HepG2 (cell line): ENCODE results near the gene DNASE1. TPM values are rescaled to one million over a fixed set of nuclear protein-coding genes. Genes with fewer than 3 reads are reported as not detected.

ENCODE experiments used
- ATAC-seq: fragments of 200-7000 bp; cut with Tn5 transposase; 3 replicates; pipeline ENCODE4 v1.9.1; 2020; ENCODE audit warnings: mild to moderate bottlenecking, moderate library complexity
- BruUV-seq: library from RNA; stranded (reverse); fragments of 400-500 nt; replicated peaks from 2 replicates; lab custom pipeline; 2021; lab: Mats Ljungman, UMichigan
- CTCF ChIA-PET: fragments of 300-600 bp; formaldehyde crosslinking; extraction: SDS; loops from one replicate; lab custom pipeline; 2021; ENCODE audit warnings: low total read pairs, inconsistent platforms, low intra/inter-chr PET ratio; lab: Yijun Ruan, JAX
- POLR2A ChIA-PET: fragments of 350-600 bp; sonication (Branson Sonifier 250); formaldehyde crosslinking; loops from one replicate; lab custom pipeline; 2020; ENCODE audit warnings: antibody characterized with exemption, inconsistent platforms; lab: Yijun Ruan, JAX
- DNase-seq: peaks from one replicate; pipeline ENCODE4 v3.0.0-alpha.2; 2015; ENCODE audit warnings: low spot score
- FAIRE-seq: peaks from 3 replicates; lab custom pipeline; 2011; peaks lifted over from hg19 to GRCh38; lab: Jason Lieb, UNC
- H2AFZ ChIP-seq: one replicate; pipeline ENCODE4 v1.6.1; 2011; ENCODE audit warnings: low read length, inconsistent platforms
- H3K27ac ChIP-seq: fragments of 300-600 bp; 3 replicates; pipeline ENCODE4 v1.8.0; 2011; ENCODE audit warnings: mixed run types, mild to moderate bottlenecking, mixed read lengths, low read length, inconsistent platforms; ENCODE audit not compliant: insufficient read depth; ENCODE audit errors: extremely low read length
- H3K27me3 ChIP-seq, 2 experiments: fragments of 200-600 bp in 1 of 2; 2 replicates in 1 of 2; 3 replicates in 1 of 2; pipeline versions ENCODE4 v1.6.0 to v1.8.0; 2011; ENCODE audit warnings: low read length in 2 of 2, mild to moderate bottlenecking in 2 of 2, moderate library complexity in 2 of 2, inconsistent platforms in 1 of 2; ENCODE audit not compliant: insufficient read depth in 2 of 2, control insufficient read depth in 1 of 2
- H3K36me3 ChIP-seq, 2 experiments: fragments of 200-600 bp in 1 of 2; replicated peaks in 1 of 2; 2 replicates in 1 of 2; 3 replicates in 1 of 2; pipeline versions ENCODE4 v1.5.1 to v1.8.0; 2011; ENCODE audit warnings: low read length in 2 of 2, inconsistent platforms in 1 of 2; ENCODE audit not compliant: insufficient read depth in 2 of 2, control insufficient read depth in 1 of 2
- H3K4me1 ChIP-seq: 2 replicates; pipeline ENCODE4 v1.5.1; 2012; ENCODE audit warnings: low read length, inconsistent platforms; ENCODE audit not compliant: insufficient read depth
- H3K4me2 ChIP-seq: 2 replicates; pipeline ENCODE4 v1.6.0; 2011; ENCODE audit warnings: low read depth, low read length, inconsistent platforms
- H3K4me3 ChIP-seq, 3 experiments: fragments of 200-600 bp in 1 of 3; sonication (generic), shearing (Covaris generic) in 1 of 3; replicated peaks in 1 of 3; 2 replicates each; pipeline ENCODE4 v1.5.1; 2011 to 2016; ENCODE audit warnings: low read length in 3 of 3, inconsistent platforms in 2 of 3, low read depth in 2 of 3, mild to moderate bottlenecking in 2 of 3, control low read depth in 1 of 3, mixed read lengths in 1 of 3; ENCODE audit not compliant: insufficient read depth in 1 of 3
- H3K79me2 ChIP-seq: one replicate; pipeline ENCODE4 v1.6.1; 2011; ENCODE audit warnings: low read length, inconsistent platforms; ENCODE audit not compliant: insufficient read depth
- H3K9ac ChIP-seq: 2 replicates; pipeline ENCODE4 v1.6.0; 2011; ENCODE audit warnings: mild to moderate bottlenecking, low read depth, low read length, inconsistent platforms; ENCODE audit not compliant: insufficient read depth
- H3K9me3 ChIP-seq: 2 replicates; pipeline ENCODE4 v1.5.1; 2012; ENCODE audit warnings: mild to moderate bottlenecking, low read length
- H4K20me1 ChIP-seq: 2 replicates; pipeline ENCODE4 v1.6.0; 2011; ENCODE audit warnings: inconsistent platforms, mild to moderate bottlenecking, low read length, moderate library complexity; ENCODE audit not compliant: insufficient read depth
- AHR ChIP-seq: IDR thresholded peaks from 2 replicates; pipeline ENCODE4 v1.6.1; 2018; ENCODE audit warnings: missing genetic modification reagents, missing compliant biosample characterization
- HBP1 ChIP-seq: IDR thresholded peaks from 2 replicates; pipeline ENCODE4 v1.6.1; 2016; ENCODE audit warnings: low read depth, control low read depth
- HMG20A ChIP-seq: IDR thresholded peaks from 2 replicates; pipeline ENCODE4 v1.6.1; 2016; ENCODE audit warnings: borderline replicate concordance
- MTF1 ChIP-seq: sonication (generic); formaldehyde crosslinking; IDR thresholded peaks from 2 replicates; pipeline ENCODE4 v1.5.0; 2020; ENCODE audit warnings: missing genetic modification reagents
- ZNF276 ChIP-seq: sonication (generic); formaldehyde crosslinking; IDR thresholded peaks from 2 replicates; pipeline ENCODE4 v1.4.0; 2020; ENCODE audit warnings: mild to moderate bottlenecking, low read depth, missing genetic modification reagents
- ZNF670 ChIP-seq: sonication (generic); formaldehyde crosslinking; IDR thresholded peaks from 2 replicates; pipeline ENCODE4 v1.8.0; 2022; ENCODE audit warnings: mild to moderate bottlenecking, missing genetic modification reagents, borderline replicate concordance
- WGBS: methylation state at CpG from one replicate; pipeline ENCODE4 v1.1.6; 2017; ENCODE audit warnings: low lambda C conversion rate; 5-methylcytosine and 5-hydroxymethylcytosine counted together
- in situ Hi-C: cut with HindIII; loops from 2 replicates; pipeline ENCODE4 v1.10.0; 2017; ENCODE audit warnings: low pct_unique_long_range_greater_than_20kb; ENCODE audit not compliant: extremely low pct_ligation_motif_present
- intact Hi-C: fragments of 100-400 bp; cut with micrococcal nuclease; formaldehyde crosslinking; loops from one replicate; pipeline ENCODE4 v1.10.0; 2022; ENCODE audit not compliant: unreplicated experiment
- polyA plus RNA-seq, 8 experiments: library from polyadenylated mRNA; depleted of rRNA in 3 of 8; stranded (reverse) in 7 of 8; unstranded in 1 of 8; fragments of >200 nt; fragmentation: Illumina TruSeq in 4 of 8; extraction: Trizol in 4 of 8; gene quantifications; 2 replicates each; pipeline versions ENCODE4 v1.2.1 to v1.2.3, GENCODE V29; 2011 to 2016; ENCODE audit warnings: low read depth in 4 of 8, missing spikeins in 1 of 8, mixed read lengths in 1 of 8; ENCODE audit not compliant: insufficient read depth in 1 of 8
- total RNA-seq, 5 experiments: library from RNA; depleted of rRNA; stranded (reverse); fragments of >200 nt; fragmentation: Illumina TruSeq; extraction: Trizol; gene quantifications; 2 replicates each; pipeline ENCODE4 v1.2.3, GENCODE V29; 2016; ENCODE audit warnings: low read depth in 1 of 5
- TF ChIP-seq, protein P1 (sequence below): sonication (generic); formaldehyde crosslinking; conservative IDR thresholded peaks from 2 replicates; pipeline ENCODE4 v1.8.0; 2022; ENCODE audit warnings: low read depth, missing genetic modification reagents
- TF ChIP-seq, protein P2 (sequence below): sonication (generic); formaldehyde crosslinking; IDR thresholded peaks from 2 replicates; pipeline ENCODE4 v1.8.0; 2022; ENCODE audit warnings: mild to moderate bottlenecking, missing genetic modification reagents, borderline replicate concordance

Gene DNASE1
- total and polyA plus RNA-seq, 2 of the 13 experiments (the other 11 are each of a cell fraction or from before 2014, with no cell fraction given): 7.1 to 11.1 TPM

- FAIRE-seq: no peak
- no peak for TF ChIP-seq ZNF276
- TF ChIP-seq HMG20A (CRISPR knock-in tag): no peak
- H3K27me3 ChIP-seq: no peaks in the 10 kb centered on the region
- peaks cover 1 to 2% of the 10 kb centered on the region in 2 experiments; a peak in 2 of 5 replicates for H3K36me3 ChIP-seq
- peaks cover 58% of the 10 kb centered on the region for H3K4me1 ChIP-seq
- H3K9me3 ChIP-seq: no peaks in the 10 kb centered on the region
- in situ Hi-C loops: no loop called here
- BruUV-seq: no TSS peak
- intact Hi-C loops: no loop called here
- no peak for DNase-seq
- no peak overlapping the region for H3K9ac ChIP-seq
- H3K27ac ChIP-seq: no peak overlapping the region
- ATAC-seq: no peak
- H3K4me3 ChIP-seq: no peak overlapping the region
- ChIA-PET CTCF (no interaction called here), POLR2A (interaction anchor here (1.0 kb wide), 1 partner anchor 10 kb away, joined by 3 read pairs; no protein-coding TSS in a partner anchor)
- no peak overlapping the region for H3K4me2 ChIP-seq
- H4K20me1 ChIP-seq: no peaks in the 10 kb centered on the region
- no peaks in the 10 kb centered on the region for H3K79me2 ChIP-seq
- no peak overlapping the region for H2AFZ ChIP-seq
- WGBS: 90% methylated on average over 13 of the region's 13 CpGs
Measured at GRCh38 chr16:3650631-3651265, 3.7 kb upstream of the DNASE1 start.

- Histone ChIP-seq H3K27ac (peak overlapping the region; percentile 40), H3K9ac (no peak overlapping the region), H3K27me3 (no peaks in the 10 kb centered on the region), H3K9me3 (no peaks in the 10 kb centered on the region), H3K79me2 (no peaks in the 10 kb centered on the region), H4K20me1 (no peaks in the 10 kb centered on the region), H3K4me2 (no peak overlapping the region), H3K36me3 (peaks cover 2 to 6% of the 10 kb centered on the region in 2 experiments; a peak in 4 of 5 replicates), H3K4me1 (peaks cover 50% of the 10 kb centered on the region), H2AFZ (no peak overlapping the region), H3K4me3 (no peak overlapping the region)
- no TSS peak for BruUV-seq
- POLR2A ChIA-PET: no interaction called here
- CTCF ChIA-PET: no interaction called here
- FAIRE-seq (no peak), ATAC-seq (no peak), DNase-seq (no peak)
- intact Hi-C loops (no loop called here), in situ Hi-C loops (no loop called here)
- WGBS: 77% methylated on average over 12 of the region's 18 CpGs
- TF ChIP-seq MTF1 (CRISPR knock-in tag): no peak
- TF ChIP-seq, protein P1, sequence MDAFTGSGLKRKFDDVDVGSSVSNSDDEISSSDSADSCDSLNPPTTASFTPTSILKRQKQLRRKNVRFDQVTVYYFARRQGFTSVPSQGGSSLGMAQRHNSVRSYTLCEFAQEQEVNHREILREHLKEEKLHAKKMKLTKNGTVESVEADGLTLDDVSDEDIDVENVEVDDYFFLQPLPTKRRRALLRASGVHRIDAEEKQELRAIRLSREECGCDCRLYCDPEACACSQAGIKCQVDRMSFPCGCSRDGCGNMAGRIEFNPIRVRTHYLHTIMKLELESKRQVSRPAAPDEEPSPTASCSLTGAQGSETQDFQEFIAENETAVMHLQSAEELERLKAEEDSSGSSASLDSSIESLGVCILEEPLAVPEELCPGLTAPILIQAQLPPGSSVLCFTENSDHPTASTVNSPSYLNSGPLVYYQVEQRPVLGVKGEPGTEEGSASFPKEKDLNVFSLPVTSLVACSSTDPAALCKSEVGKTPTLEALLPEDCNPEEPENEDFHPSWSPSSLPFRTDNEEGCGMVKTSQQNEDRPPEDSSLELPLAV (CRISPR knock-in tag): no peak
- TF ChIP-seq, protein P2, sequence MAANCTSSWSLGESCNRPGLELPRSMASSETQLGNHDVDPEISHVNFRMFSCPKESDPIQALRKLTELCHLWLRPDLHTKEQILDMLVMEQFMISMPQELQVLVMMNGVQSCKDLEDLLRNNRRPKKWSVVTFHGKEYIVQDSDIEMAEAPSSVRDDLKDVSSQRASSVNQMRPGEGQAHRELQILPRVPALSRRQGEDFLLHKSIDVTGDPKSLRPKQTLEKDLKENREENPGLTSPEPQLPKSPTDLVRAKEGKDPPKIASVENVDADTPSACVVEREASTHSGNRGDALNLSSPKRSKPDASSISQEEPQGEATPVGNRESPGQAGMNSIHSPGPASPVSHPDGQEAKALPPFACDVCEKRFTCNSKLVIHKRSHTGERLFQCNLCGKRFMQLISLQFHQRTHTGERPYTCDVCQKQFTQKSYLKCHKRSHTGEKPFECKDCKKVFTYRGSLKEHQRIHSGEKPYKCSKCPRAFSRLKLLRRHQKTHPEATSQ (CRISPR knock-in tag): no peak
- 0 out of 2 replicates have a peak, but pooled peaks have one; percentile 2 for TF ChIP-seq ZNF670 (CRISPR knock-in tag)
- TF ChIP-seq HBP1: no peak
- no peak for TF ChIP-seq AHR
Measured at GRCh38 chr16:3651461-3652372, 2.8 kb upstream of the DNASE1 start.
